GM21528 (cell line): ENCODE data around the gene DGCR2.

Source experiments
- ATAC-seq: cut with Tn5 transposase; IDR thresholded peaks from one replicate; pipeline ENCODE4 v1.9.1; 2021; ENCODE audit warnings: mild to moderate bottlenecking, moderate library complexity; ENCODE audit not compliant: unreplicated experiment, low FRiP score

The DGCR2 gene

DNA sequence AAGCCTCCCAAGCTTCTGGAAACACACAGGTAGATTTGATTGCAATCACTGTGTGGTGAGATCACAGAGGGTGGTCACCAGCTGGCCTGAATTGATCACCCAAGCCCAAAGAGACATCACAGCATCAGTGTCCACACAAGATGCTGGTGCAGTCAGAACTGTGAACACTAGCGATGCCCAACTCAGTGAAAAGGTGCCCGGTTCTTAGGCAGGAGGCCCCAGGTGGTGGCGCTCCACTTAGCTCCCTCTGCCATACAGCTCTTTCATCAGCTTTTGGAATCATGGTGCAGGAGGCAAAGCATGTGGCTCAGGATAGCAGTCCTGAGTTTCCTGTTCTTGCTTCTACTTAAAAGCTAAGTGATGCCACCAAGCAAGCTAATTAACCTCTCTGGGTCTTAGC, 11.1 kb downstream of the DGCR2 start:
- no peak for ATAC-seq

DNA sequence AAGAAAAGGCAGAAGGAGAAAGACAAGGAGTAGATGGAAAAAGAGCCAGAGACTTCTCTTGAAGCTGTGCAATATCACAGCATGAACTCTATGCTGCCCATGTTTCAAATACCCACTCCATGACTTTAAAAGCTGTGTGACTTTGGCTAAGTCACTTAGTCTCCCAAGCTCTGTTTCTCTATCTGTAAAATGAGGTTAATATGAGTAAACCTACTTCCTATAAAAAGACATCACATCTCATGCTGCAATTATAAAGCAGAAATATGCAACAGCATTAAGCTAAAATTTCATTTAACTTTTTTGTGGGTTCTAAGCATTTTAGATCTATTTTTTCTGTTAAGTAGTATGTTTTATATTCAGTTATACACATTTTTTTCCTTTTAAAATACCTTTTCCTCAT, 11.6 kb downstream of the DGCR2 start:
- no peak for ATAC-seq

DNA sequence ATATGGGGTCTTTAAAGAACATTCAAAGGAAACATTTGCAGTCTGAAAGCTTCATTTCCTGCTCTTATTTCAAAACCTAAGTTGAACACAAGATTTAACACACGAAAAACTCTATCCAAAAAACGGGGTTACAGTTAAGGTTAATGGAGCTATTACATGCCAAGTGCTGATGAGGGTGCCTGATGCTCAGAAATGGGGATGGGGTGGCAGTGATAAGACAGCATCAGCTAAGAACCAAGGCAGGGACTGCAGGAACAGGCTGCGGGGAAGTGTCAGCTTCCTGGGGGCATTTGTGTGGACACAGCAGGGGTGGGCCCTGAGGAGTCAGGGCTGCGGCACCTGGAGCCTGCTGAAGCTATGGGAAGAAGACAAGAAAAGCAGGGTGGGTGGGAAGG, 12.2 kb downstream of the DGCR2 start:
- ATAC-seq = no peak

DNA sequence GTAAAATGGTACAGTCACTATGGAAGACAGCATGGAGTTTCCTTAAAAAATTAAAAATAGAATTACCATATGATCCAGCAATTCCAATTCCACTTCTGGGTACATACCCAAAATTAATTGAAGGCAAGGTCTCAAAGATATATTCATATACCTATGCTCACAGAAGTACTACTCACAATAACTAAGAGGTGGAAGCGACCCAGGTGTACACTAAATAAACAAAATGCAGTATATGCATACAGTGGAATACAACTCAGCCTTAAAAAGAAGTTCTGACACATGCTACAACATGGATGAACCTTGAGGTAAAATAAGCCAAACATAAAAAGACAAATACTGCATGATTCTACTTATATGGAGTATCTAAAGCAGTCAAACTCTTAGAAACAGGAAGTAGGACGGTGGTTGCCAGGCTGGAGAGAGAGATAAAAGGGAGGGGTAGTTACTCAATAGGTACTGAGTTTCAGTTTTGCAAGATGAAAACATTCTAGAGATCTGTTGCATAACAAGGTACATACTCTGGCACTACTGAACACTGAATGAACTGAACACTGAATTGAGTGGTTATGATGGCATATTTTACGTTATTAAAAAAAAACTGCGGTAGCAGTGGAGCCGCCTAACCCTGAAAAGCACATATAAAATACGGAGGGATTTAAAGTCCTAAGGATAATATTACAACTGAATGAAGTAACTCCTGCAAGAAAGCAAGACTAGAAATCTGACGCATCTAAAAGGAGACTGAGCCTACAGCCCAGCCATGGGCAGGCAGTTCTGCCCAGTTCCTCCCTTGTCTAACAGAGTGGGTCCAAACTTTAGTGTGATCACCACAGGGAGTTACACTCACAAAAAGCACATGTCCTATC, 12.8 kb downstream of the DGCR2 start:
- ATAC-seq = peak; percentile 74

DNA sequence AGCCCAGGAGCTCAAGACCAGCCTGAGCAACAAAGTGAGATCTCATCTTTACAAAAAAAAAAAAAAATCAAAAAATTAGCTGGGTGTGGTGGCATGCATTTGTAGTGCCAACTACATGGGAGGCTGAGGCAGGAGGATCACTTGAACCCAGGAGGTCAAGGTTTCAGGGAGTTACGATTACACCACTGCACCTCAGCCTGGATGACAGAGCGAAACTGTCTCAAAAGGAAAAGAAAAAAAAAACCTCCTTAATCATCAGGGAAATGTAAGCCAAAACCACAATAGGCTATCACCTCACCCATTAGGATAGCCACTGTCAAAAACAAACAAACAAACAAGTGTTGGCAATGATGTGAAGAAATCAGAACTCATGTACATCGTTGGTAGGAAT, 13.4 kb downstream of the DGCR2 start:
- no peak for ATAC-seq

DNA sequence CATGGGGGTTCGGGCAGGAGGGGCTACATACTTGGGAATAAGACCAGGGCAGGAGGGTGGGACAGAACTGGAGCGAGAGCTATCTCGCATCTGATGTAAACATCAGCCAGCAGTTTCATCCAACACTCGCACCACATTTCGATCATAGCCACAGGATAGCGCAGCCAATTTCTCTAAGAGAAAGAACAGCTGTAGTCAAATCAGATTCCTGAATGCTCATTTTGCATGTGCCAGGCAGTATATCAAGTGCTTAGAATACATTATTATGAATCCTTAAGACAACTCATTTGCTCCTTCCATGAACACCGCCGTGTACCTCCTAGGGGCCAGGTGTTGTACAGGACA, 14.5 kb downstream of the DGCR2 start:
- ATAC-seq = no peak

DNA sequence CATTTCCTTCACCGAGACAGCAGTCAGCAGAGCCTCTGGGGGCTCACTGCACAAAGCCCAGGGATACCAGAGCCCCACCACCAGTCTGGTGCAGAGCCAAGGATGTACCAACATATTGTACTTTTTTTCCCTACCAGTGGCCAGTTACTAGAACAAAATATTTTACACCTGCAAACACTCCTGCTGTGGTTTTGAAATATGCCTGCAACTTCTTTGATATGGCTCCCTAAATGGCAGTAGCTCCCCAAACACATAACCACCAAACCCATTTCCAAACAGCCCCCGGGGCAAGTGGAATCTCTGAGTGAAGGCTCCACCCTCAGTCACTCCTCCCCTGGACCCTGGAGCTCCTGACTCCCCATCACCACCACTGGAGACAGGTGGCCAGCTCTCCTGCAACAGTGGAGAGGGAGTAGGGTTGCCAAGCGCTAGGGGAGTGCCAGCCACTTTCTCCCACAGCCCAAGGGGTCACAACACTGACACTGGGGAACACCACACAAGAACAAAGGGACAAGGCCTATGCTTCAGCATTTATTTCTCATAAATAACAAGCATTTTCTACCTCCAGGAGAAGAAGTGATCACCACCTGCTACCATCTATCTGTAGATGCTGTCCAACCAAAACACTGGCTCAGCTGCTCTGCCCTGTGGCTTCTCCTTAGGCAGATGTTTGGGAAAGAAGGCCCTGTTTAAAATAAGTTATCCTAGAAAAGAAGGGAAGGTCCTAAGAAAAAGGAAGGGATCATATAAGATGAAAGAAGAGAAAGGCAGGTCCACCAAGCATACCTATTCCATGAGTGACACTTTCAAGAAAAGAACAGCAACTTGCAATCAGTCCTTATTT, 15.1 kb downstream of the DGCR2 start:
- no peak for ATAC-seq

DNA sequence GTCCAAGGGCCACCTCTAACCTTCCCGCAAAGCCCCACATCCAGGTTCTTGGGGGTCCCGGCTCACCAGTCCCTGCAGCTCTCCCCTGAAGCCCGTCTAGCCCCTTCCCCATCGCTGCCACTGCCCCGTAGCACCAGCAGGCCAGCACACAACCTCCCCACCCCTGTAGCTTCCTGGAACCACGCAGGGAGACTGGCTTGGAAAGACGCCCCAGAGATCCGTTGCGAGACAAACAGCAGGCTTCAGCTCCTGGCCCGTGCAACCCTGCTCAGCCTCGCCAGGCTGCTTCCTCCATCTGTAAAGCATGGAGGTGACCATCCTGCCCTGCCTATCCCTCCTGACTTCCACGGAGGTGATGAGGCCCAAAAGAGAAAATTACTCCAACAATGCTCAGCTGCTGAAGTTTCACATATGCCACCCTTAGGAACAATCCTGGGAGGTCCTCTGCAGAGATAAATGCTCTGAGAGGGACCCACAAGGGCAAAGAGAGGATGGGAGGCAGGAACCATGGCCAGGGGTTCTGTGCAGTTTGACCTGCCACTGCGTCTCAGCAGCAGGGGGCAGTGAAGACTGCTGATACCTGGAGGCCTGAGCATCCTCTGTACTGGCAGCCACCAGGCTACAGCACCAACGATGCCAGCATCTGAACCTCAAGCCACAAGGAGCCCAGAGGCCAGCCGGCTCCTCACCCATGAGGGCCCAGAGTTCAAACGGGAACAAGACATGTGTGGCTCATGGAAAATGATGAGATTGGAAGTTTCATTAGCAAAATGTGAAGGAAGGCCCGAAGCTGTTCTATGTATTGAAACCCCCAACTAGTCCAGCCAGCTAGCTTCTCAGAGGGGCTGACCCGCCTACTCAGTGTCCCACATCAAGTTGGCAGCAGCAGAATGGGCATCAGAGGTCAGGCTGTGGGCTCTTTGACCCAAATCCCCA, 16.1 kb downstream of the DGCR2 start:
- no peak for ATAC-seq

DNA sequence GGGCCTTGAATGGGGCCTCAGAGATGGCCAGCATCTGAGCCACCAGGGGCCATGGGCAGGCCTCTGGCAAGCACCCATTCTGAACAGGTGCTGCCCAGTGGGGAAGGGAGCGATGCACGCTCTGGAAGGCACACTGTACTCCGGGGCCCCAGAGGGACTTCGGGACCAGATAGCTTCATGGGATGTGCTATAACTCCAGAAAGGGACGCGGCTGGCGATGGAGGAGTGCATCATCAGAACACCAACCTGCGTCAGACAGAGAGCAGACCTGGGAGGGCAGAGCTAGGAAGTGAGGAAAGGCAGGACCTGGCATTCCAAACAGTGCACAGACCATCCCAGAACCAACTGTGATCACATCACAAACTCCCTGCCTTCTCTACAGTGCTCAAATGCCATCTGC, 16.8 kb downstream of the DGCR2 start:
- no peak for ATAC-seq

DNA sequence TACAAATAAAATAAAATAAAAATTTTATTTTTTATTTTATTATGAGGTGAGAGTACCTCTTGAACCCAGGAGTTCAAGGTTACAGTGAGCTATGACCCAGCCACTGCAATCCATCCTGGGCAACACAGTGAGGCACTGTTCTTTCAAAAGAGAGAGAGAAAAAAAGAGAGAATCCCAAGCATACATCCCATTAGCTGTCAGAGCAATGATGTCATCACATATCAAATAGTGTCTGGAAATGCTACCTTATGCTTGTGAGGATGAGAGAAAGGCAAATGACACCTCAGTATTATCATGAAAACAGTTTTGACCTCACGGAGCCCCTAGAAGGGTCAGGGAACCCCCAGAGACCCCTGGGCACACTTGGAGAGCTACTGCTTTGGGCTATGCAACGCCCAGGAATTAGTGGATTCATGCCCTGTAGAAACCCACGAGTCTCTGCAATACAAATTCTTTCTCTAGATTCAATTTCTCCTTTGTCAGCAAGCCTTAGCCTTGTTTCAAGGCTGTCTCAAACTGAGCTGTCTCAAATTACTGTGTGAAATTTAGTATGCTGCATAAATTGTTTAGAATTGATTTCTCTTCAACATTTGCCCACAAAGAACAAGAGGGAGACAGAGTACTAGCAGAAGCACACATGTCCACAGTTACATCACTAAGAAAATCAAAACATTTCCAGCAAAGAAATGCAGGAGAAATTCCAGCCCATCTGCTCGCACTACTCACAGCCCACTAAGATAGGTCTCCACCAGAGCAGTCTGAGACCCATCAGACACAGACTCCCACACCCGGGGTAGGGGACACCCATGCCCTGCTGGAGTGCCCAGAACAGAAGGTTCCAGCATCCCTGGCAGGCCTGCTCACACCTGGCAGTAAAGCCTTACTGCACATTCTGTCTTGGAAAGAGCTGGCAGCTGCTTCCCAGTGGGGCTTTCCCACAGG, 18.1 kb downstream of the DGCR2 start:
- no peak for ATAC-seq

DNA sequence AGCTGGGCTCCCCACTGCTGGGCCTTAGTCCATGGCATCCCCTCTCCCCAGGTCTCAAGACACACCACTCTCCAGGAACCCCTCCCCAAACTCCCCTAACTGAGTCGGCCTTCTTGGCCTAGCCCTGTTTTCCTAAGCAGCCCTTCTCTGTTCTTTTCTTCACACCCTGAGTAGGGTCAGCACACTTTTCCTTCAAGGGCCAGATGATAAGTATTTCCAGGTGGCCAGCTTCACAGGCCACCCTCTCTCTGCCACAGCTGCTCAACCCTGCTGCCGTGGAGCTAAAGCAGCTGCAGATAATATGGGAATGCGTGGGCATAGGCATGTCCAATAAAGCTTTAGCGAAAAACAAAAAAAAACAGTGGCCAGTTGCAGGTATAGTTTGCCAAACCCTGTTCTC, 24.1 kb downstream of the DGCR2 start:
- ATAC-seq = no peak

DNA sequence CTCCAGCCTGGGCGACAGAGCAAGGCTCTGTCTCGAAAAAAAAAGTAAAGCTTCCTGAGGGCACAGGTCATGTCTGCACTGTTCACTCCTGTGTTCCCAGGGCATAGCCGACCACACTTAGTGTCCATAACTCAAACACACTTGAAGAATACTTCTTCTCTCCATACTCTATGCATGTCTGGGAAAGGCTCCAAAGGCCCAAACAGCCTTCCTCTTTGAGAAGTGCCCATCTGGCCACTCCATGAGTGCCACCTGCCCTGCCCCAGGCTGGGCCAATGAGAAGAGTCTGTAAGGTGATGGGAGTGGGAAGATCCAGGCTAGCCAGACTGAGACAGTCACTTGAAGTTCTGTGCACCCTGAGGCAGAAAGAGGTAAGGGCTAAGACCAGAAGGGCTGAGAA, 24.7 kb downstream of the DGCR2 start:
- ATAC-seq = no peak

DNA sequence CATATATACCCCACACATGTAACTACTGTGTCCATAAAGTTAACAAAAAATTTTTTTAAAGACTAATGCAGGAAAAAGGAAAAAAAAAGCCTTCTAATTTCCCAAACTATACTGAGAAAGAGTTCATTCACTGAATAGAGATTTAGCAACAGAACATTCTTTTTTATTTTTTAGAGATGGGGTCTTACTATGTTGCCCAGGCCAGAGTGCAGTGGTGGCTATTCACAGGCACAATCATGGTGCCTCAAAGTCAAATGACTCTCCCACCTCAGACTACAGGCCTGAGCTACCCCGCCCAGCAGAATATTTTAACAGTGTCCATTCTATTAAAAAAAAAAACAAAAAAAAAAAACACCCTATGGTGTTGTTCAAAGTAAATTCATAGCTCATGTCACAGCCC, 25.7 kb downstream of the DGCR2 start:
- no peak for ATAC-seq

DNA sequence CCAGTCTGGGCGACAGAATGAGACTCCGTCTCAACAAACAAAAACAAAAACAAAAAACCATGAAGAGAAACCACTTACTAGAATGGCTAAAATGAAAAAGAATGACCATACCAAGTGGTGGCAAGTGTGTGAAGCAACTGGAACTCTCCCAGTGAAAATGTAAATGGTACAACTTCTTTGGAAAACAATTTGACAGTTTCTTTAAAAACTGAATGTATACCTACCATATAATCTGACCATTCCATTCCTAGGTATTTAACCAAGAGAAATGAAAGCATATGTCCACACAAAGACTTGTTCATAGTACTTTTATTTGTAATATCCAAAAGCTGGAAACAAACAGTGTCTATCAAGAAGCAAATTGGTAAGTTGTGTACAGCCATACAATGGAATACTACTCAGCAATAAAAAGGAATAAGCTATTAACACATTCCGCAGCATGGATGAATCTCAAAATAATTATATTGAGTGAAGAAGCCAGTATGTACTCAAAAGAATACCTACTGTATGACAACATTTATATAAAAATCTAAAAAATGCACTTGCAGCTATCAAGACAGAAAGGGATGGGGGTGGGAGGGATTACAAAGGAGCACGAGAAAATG, 27.7 kb downstream of the DGCR2 start:
- ATAC-seq = no peak

DNA sequence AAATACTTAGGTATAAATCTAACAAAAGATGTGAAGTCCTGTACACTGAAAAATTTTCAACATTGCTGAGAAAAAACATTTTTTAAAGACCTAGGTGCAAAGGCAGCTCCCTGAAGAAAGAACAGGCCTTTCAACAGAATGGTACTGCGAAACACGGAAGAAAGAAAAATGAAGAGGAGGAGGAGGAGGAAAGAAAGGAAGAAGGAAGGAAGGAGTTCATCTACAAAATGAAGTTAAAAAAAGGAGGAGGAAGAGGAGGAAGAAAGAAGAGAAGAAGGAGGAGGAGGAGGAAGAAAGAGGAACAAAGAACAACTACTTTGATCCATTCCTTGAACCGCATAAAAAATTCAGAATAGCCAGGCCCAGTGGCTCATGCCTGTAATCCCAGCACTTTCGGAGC, 29.5 kb downstream of the DGCR2 start:
- no peak for ATAC-seq

DNA sequence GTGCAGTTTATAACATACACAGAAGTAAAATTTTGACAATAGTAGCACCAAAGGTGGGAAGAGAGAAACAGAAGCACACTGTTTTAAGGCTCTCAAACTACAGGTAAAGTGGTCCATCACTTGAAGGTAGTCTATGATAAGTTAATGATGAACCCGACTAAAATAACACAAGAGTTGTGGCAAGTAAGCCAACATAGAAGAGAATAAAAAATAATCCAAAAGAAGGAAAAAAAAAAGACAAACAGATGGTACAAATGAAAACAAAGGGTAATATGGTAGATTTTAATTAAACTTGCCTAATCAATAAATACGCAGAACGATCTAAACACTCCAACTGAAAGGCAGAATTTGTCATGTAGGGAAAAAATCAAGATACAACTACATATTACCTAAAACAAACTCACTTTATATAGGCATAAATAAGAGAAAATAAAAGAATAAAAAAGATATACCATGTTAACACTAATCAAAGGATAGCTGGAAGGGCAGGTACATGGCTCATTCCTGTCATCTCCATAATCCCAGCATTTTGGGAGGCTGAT, 31.6 kb downstream of the DGCR2 start:
- no peak for ATAC-seq

DNA sequence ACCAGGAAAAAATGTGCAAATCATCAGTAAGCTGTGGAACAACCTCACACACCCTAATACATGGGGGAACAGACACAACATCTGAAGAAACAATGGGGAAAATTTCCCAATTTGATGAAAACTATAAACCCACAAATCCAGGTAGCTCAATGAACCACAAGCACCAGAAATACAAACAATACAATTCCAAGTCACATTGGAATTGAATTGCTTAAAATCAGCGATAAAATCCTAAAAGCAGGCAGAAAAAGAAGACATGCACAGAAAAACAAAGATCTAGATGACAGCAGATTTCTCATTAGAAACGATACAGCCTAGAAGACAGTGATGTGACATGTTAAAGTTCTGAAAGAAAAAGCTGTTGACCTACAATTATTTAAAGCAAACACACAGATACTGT, 32.0 kb downstream of the DGCR2 start:
- no peak for ATAC-seq

DNA sequence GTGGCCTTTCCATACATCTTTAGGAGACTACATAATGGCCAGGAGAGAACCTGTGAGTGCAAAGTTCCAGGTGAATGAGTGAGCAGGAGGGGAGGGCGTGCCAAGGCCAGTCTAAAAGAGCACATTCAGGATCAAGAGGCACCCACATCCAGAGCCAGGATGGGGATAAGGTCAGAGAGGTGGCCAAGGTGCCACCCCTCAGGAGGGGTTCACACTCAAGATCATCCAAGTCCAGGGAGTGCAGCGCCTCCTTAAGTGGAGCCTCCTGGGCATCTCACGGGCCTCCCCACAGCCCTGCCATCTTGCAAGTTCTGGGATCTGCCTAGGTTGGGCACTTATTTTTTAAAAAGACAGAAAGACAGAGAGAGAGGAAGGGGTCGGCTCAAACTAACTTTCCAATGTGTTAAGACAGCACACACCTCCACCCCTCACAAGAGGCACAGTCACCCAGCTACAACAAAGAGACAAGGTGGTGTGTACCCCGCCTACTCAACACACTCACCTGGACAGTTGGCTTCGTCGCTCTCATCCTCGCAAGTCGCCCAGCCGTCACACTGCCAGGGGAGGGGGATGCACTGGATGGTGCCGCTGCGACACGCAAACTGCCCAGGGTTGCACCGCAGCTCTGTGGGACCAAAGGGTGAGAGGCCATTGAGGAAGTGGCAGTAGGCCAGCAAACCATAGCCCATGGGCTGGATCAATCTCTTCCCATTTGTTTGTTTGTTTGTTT, 33.2 kb downstream of the DGCR2 start:
- no peak for ATAC-seq
